SU-DHL-6 (cell line): Measurements from ENCODE around the gene FARS2.

Experiments
- H2AFZ ChIP-seq: fragments of 200-600 bp; sonication (generic); 2 replicates; pipeline ENCODE4 v1.6.1; 2014; ENCODE audit warnings: low read depth, mild to moderate bottlenecking, moderate library complexity, mixed read lengths, antibody characterized with exemption, low read length; ENCODE audit not compliant: severe bottlenecking
- H3F3A ChIP-seq: fragments of 200-600 bp; shearing (Covaris generic); 2 replicates; pipeline ENCODE4 v1.6.0; 2016; ENCODE audit warnings: antibody characterized with exemption, mild to moderate bottlenecking; ENCODE audit not compliant: insufficient read depth
- H3K27ac ChIP-seq: fragments of 200-600 bp; sonication (generic); 2 replicates; pipeline ENCODE4 v1.5.1; 2016; ENCODE audit warnings: low read depth, mild to moderate bottlenecking, low read length, moderate library complexity, mixed read lengths
- H3K27me3 ChIP-seq: fragments of 200-600 bp; sonication (generic), shearing (Covaris generic); 2 replicates; pipeline ENCODE4 v1.6.0; 2014; ENCODE audit warnings: mild to moderate bottlenecking, low read length
- H3K36me3 ChIP-seq: fragments of 200-600 bp; sonication (generic); 2 replicates; pipeline ENCODE4 v1.6.1; 2014; ENCODE audit warnings: mild to moderate bottlenecking, low read length, mixed read lengths
- H3K4me2 ChIP-seq: fragments of 300-600, 200-600 bp; shearing (Covaris generic), sonication (generic); 2 replicates; pipeline ENCODE4 v1.6.0; 2014; ENCODE audit warnings: low read length, low read depth, mild to moderate bottlenecking; ENCODE audit not compliant: poor library complexity, severe bottlenecking
- H3K4me3 ChIP-seq: fragments of 200-600 bp; sonication (generic); 2 replicates; pipeline ENCODE4 v1.5.1; 2014; ENCODE audit warnings: antibody characterized with exemption, low read length, mild to moderate bottlenecking, mixed read lengths; ENCODE audit not compliant: insufficient read depth, poor library complexity, severe bottlenecking
- H3K79me2 ChIP-seq: fragments of 200-600 bp; sonication (generic); 2 replicates; pipeline ENCODE4 v1.6.1; 2014; ENCODE audit warnings: mild to moderate bottlenecking, low read length, moderate library complexity; ENCODE audit not compliant: insufficient read depth
- H3K9ac ChIP-seq: fragments of 200-600 bp; sonication (generic); 2 replicates; pipeline ENCODE4 v1.7.0; 2014; ENCODE audit warnings: mild to moderate bottlenecking, low read length
- H3K9me2 ChIP-seq: fragments of 200-600 bp; sonication (generic); replicated peaks from 2 replicates; pipeline ENCODE4 v1.6.1; 2014; ENCODE audit warnings: low read length; ENCODE audit not compliant: insufficient read depth
- H3K9me3 ChIP-seq: fragments of 200-600 bp; sonication (generic); 2 replicates; pipeline ENCODE4 v1.6.1; 2014; ENCODE audit warnings: low read length, mixed read lengths; ENCODE audit not compliant: insufficient read depth
- H4K20me1 ChIP-seq: fragments of 200-600 bp; sonication (generic); 2 replicates; pipeline ENCODE4 v1.6.1; 2014; ENCODE audit warnings: low read depth, mild to moderate bottlenecking, antibody characterized with exemption, low read length, moderate library complexity, mixed read lengths
- CTCF ChIP-seq: fragments of 200-600 bp; sonication (generic); IDR thresholded peaks from one replicate; pipeline ENCODE4 v1.5.1; 2017; ENCODE audit warnings: antibody characterized with exemption, mild to moderate bottlenecking, low read length, moderate library complexity; ENCODE audit not compliant: insufficient read depth, poor library complexity, severe bottlenecking
- EZH2phosphoT487 ChIP-seq: fragments of 200-600 bp; sonication (generic), shearing (Covaris generic); conservative IDR thresholded peaks from 2 replicates; pipeline ENCODE4 v1.6.1; 2018; ENCODE audit warnings: mild to moderate bottlenecking, antibody characterized with exemption, low read length, moderate library complexity, mixed read lengths

The FARS2 gene

GRCh38 chr6:5532941-5533340 is 271.6 kb downstream of the FARS2 start:
- H3F3A ChIP-seq, result no peaks in the 10 kb centered on the region
- no peaks in the 10 kb centered on the region for H4K20me1 ChIP-seq
- no peaks in the 10 kb centered on the region for H3K27me3 ChIP-seq
- TF ChIP-seq EZH2phosphoT487, result no peak
- no peak for TF ChIP-seq CTCF
- H3K9ac ChIP-seq, result no peak overlapping the region
- no peak overlapping the region for H2AFZ ChIP-seq
- H3K4me3 ChIP-seq, result no peak overlapping the region
- no peaks in the 10 kb centered on the region for H3K79me2 ChIP-seq
- no peak overlapping the region for H3K4me2 ChIP-seq
- H3K27ac ChIP-seq, result no peak overlapping the region
- H3K36me3 ChIP-seq, result no peaks in the 10 kb centered on the region
- no peaks in the 10 kb centered on the region for H3K9me2 ChIP-seq
- H3K9me3 ChIP-seq, result no peaks in the 10 kb centered on the region

GRCh38 chr6:5534643-5535042 is 273.3 kb downstream of the FARS2 start:
- Histone ChIP-seq H3K79me2 (no peaks in the 10 kb centered on the region), H4K20me1 (no peaks in the 10 kb centered on the region), H3K9ac (no peak overlapping the region), H3K9me2 (no peaks in the 10 kb centered on the region), H3K4me3 (no peak overlapping the region), H3K27me3 (no peaks in the 10 kb centered on the region), H3F3A (no peaks in the 10 kb centered on the region), H3K36me3 (no peaks in the 10 kb centered on the region), H3K4me2 (no peak overlapping the region), H2AFZ (no peak overlapping the region), H3K27ac (no peak overlapping the region), H3K9me3 (no peaks in the 10 kb centered on the region)
- TF ChIP-seq CTCF (no peak), EZH2phosphoT487 (no peak)

GRCh38 chr6:5536644-5537043 is 275.3 kb downstream of the FARS2 start:
- Histone ChIP-seq H4K20me1 (no peaks in the 10 kb centered on the region), H3K27ac (no peak overlapping the region), H3K36me3 (no peaks in the 10 kb centered on the region), H3K9ac (no peak overlapping the region), H3K27me3 (no peaks in the 10 kb centered on the region), H3F3A (no peaks in the 10 kb centered on the region), H3K9me3 (no peaks in the 10 kb centered on the region), H3K9me2 (no peaks in the 10 kb centered on the region), H3K4me2 (no peak overlapping the region), H2AFZ (no peak overlapping the region), H3K79me2 (no peaks in the 10 kb centered on the region), H3K4me3 (no peak overlapping the region)
- TF ChIP-seq CTCF (no peak), EZH2phosphoT487 (no peak)
